KMS-11 (cell line): ENCODE data around the gene SLC38A10.

Experiments used
- H2AFZ ChIP-seq: fragments of 200-600 bp; sonication (generic); 2 replicates; pipeline ENCODE4 v1.6.1; 2016; ENCODE audit warnings: antibody characterized with exemption, mixed run types, low read depth
- H3K27ac ChIP-seq: fragments of 200-600 bp; sonication (generic); 2 replicates; pipeline ENCODE4 v1.6.1; 2016; ENCODE audit warnings: mild to moderate bottlenecking, mixed run types
- H3K27me3 ChIP-seq: fragments of 200-600 bp; sonication (generic); 2 replicates; pipeline ENCODE4 v1.6.1; 2017; ENCODE audit warnings: mild to moderate bottlenecking, low read depth, mixed run types, moderate library complexity; ENCODE audit not compliant: insufficient read depth
- H3K36me3 ChIP-seq: fragments of 200-600 bp; sonication (generic); 2 replicates; pipeline ENCODE4 v1.6.1; 2017; ENCODE audit warnings: mild to moderate bottlenecking, mixed run types; ENCODE audit not compliant: insufficient read depth
- H3K4me1 ChIP-seq: fragments of 200-600 bp; sonication (generic); 2 replicates; pipeline ENCODE4 v1.6.1; 2016; ENCODE audit warnings: mild to moderate bottlenecking, low read depth, mixed run types; ENCODE audit not compliant: poor library complexity, severe bottlenecking
- H3K4me2 ChIP-seq: fragments of 200-600 bp; sonication (generic); 2 replicates; pipeline ENCODE4 v1.7.0; 2016; ENCODE audit warnings: mild to moderate bottlenecking, mixed run types
- H3K4me3 ChIP-seq: fragments of 200-600 bp; sonication (generic); IDR thresholded peaks from 2 replicates; pipeline ENCODE4 v1.6.1; 2017; ENCODE audit warnings: low read depth, low read length, mixed read lengths; ENCODE audit not compliant: insufficient read depth
- H3K79me2 ChIP-seq: fragments of 200-600 bp; sonication (generic); 2 replicates; pipeline ENCODE4 v1.6.1; 2016; ENCODE audit warnings: low read depth, mixed run types; ENCODE audit not compliant: insufficient read depth
- H3K9ac ChIP-seq: fragments of 200-600 bp; sonication (generic); 2 replicates; pipeline ENCODE4 v1.6.1; 2016; ENCODE audit warnings: mild to moderate bottlenecking, mixed run types
- H4K20me1 ChIP-seq: fragments of 200-600 bp; sonication (generic); 2 replicates; pipeline ENCODE4 v1.6.1; 2016; ENCODE audit warnings: mild to moderate bottlenecking, mixed run types; ENCODE audit not compliant: insufficient read depth
- CTCF ChIP-seq: fragments of 200-600 bp; sonication (generic); conservative IDR thresholded peaks from 2 replicates; pipeline ENCODE4 v1.6.1; 2017; ENCODE audit warnings: low read depth, mild to moderate bottlenecking, antibody characterized with exemption, low read length, moderate library complexity, mixed read lengths

The SLC38A10 gene

GRCh38 chr17:81234506-81234855 is 60.6 kb downstream of the SLC38A10 start:
- Histone ChIP-seq H3K36me3 (no peaks in the 10 kb centered on the region), H3K79me2 (peaks cover 10% of the 10 kb centered on the region), H3K27ac (no peak overlapping the region), H4K20me1 (no peaks in the 10 kb centered on the region), H3K4me1 (peaks cover 9% of the 10 kb centered on the region), H3K27me3 (no peaks in the 10 kb centered on the region), H3K9ac (no peak overlapping the region), H2AFZ (no peak overlapping the region), H3K4me3 (no peak overlapping the region), H3K4me2 (no peak overlapping the region)
- TF ChIP-seq CTCF = no peak

GRCh38 chr17:81233811-81234505 is 61.1 kb downstream of the SLC38A10 start:
- no peak for TF ChIP-seq CTCF
- no peaks in the 10 kb centered on the region for H3K27me3 ChIP-seq
- H3K4me1 ChIP-seq = peaks cover 9% of the 10 kb centered on the region
- H3K4me2 ChIP-seq = no peak overlapping the region
- no peaks in the 10 kb centered on the region for H4K20me1 ChIP-seq
- no peaks in the 10 kb centered on the region for H3K36me3 ChIP-seq
- no peak overlapping the region for H2AFZ ChIP-seq
- peaks cover 9% of the 10 kb centered on the region for H3K79me2 ChIP-seq
- H3K27ac ChIP-seq = no peak overlapping the region
- no peak overlapping the region for H3K4me3 ChIP-seq
- no peak overlapping the region for H3K9ac ChIP-seq

- Histone ChIP-seq H3K4me2 (no peak overlapping the region), H3K9ac (no peak overlapping the region), H3K79me2 (peaks cover 6% of the 10 kb centered on the region), H4K20me1 (no peaks in the 10 kb centered on the region), H3K36me3 (no peaks in the 10 kb centered on the region), H3K27me3 (no peaks in the 10 kb centered on the region), H3K4me3 (no peak overlapping the region), H3K27ac (no peak overlapping the region), H3K4me1 (peaks cover 9% of the 10 kb centered on the region), H2AFZ (no peak overlapping the region)
- TF ChIP-seq CTCF = no peak
Measured at GRCh38 chr17:81233316-81233715, 61.8 kb downstream of the SLC38A10 start.

- H3K4me1 ChIP-seq = peaks cover 4% of the 10 kb centered on the region
- no peaks in the 10 kb centered on the region for H3K27me3 ChIP-seq
- TF ChIP-seq CTCF = no peak
- no peaks in the 10 kb centered on the region for H3K36me3 ChIP-seq
- no peak overlapping the region for H2AFZ ChIP-seq
- H3K4me2 ChIP-seq = no peak overlapping the region
- H3K79me2 ChIP-seq = peaks cover under 1% of the 10 kb centered on the region
- no peak overlapping the region for H3K27ac ChIP-seq
- H3K4me3 ChIP-seq = no peak overlapping the region
- H4K20me1 ChIP-seq = no peaks in the 10 kb centered on the region
- H3K9ac ChIP-seq = no peak overlapping the region
Measured at GRCh38 chr17:81232616-81233241, 62.4 kb downstream of the SLC38A10 start.
